GM23338 (cell line): ENCODE measurements around the gene CAPZA1.

ENCODE experiments used
- CREB1 ChIP-seq: fragments of 250-450 bp; sonication (Bioruptor Pico); IDR thresholded peaks from 2 replicates; pipeline ENCODE4 v1.5.0; 2020; ENCODE audit warnings: low read depth, mild to moderate bottlenecking, moderate library complexity
- EZH2 ChIP-seq: fragments of 200-600 bp; sonication (generic); IDR thresholded peaks from one replicate; pipeline ENCODE4 v1.8.0; 2017; ENCODE audit warnings: antibody characterized with exemption, mild to moderate bottlenecking, low read depth; ENCODE audit not compliant: unreplicated experiment
- EZH2phosphoT487 ChIP-seq: fragments of 200-600 bp; sonication (generic); IDR thresholded peaks from one replicate; pipeline ENCODE4 v1.8.1; 2018; ENCODE audit warnings: antibody characterized with exemption; ENCODE audit not compliant: unreplicated experiment
- JUNB ChIP-seq: IDR thresholded peaks from one replicate; pipeline ENCODE4 v1.6.1; 2016; ENCODE audit warnings: antibody characterized with exemption; ENCODE audit not compliant: unreplicated experiment
- NANOG ChIP-seq: IDR thresholded peaks from 2 replicates; pipeline ENCODE4 v1.6.1; 2016; ENCODE audit warnings: antibody characterized with exemption, borderline replicate concordance
- POLR2AphosphoS5 ChIP-seq: IDR thresholded peaks from 2 replicates; pipeline ENCODE4 v1.6.1; 2016; ENCODE audit warnings: antibody characterized with exemption, low read depth
- ZNF114 ChIP-seq: fragments of 250-450 bp; sonication (Bioruptor Pico); IDR thresholded peaks from 2 replicates; pipeline ENCODE4 v1.5.0; 2020; ENCODE audit warnings: mild to moderate bottlenecking, moderate library complexity
- ZNF331 ChIP-seq: fragments of 250-450 bp; sonication (Bioruptor Pico); IDR thresholded peaks from 2 replicates; pipeline ENCODE4 v1.5.0; 2020; ENCODE audit warnings: low read depth, mild to moderate bottlenecking, moderate library complexity
- TF ChIP-seq, protein P1 (sequence below), 2 experiments: fragments of 200-600 bp in 1 of 2; sonication (generic) in 1 of 2; conservative IDR thresholded peaks; 2 replicates each; pipeline versions ENCODE4 v1.5.1 to v1.6.1; 2016 to 2017; ENCODE audit warnings: antibody characterized with exemption in 2 of 2, low read depth in 2 of 2, mild to moderate bottlenecking in 2 of 2, moderate library complexity in 1 of 2
- TF ChIP-seq, protein P2 (sequence below): IDR thresholded peaks from one replicate; pipeline ENCODE4 v1.6.1; 2018; ENCODE audit warnings: antibody characterized with exemption; ENCODE audit not compliant: unreplicated experiment
- TF ChIP-seq, protein P3 (sequence below): IDR thresholded peaks from 2 replicates; pipeline ENCODE4 v1.6.1; 2016; ENCODE audit warnings: antibody characterized with exemption

DNA sequence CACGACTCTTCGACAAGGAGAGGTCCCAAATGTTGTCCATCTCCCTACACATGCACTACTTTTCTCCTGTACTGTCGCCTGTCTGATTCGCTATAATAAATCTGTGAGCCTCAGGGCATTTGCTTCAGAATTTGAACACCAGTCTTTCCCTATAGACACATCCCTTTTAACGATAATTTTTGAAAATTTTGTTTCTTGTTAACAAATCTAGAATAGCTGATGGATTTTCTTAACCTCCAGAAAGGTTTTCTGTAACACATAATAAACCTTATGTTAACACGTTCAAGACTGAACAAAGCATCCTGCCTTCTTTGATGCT is 704 bp downstream of the CAPZA1 start:
- TF ChIP-seq, protein P1, sequence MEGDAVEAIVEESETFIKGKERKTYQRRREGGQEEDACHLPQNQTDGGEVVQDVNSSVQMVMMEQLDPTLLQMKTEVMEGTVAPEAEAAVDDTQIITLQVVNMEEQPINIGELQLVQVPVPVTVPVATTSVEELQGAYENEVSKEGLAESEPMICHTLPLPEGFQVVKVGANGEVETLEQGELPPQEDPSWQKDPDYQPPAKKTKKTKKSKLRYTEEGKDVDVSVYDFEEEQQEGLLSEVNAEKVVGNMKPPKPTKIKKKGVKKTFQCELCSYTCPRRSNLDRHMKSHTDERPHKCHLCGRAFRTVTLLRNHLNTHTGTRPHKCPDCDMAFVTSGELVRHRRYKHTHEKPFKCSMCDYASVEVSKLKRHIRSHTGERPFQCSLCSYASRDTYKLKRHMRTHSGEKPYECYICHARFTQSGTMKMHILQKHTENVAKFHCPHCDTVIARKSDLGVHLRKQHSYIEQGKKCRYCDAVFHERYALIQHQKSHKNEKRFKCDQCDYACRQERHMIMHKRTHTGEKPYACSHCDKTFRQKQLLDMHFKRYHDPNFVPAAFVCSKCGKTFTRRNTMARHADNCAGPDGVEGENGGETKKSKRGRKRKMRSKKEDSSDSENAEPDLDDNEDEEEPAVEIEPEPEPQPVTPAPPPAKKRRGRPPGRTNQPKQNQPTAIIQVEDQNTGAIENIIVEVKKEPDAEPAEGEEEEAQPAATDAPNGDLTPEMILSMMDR (conservative IDR thresholded peaks at IDR 0.05; ENCODE audit: low read depth in 2 of 2), result no peak
- TF ChIP-seq POLR2AphosphoS5 (no peak), CREB1 (CRISPR knock-in tag) (no peak), JUNB (no peak), EZH2 (no peak), EZH2phosphoT487 (no peak), ZNF331 (CRISPR knock-in tag) (no peak), NANOG (no peak), ZNF114 (no peak)
- TF ChIP-seq, protein P2, sequence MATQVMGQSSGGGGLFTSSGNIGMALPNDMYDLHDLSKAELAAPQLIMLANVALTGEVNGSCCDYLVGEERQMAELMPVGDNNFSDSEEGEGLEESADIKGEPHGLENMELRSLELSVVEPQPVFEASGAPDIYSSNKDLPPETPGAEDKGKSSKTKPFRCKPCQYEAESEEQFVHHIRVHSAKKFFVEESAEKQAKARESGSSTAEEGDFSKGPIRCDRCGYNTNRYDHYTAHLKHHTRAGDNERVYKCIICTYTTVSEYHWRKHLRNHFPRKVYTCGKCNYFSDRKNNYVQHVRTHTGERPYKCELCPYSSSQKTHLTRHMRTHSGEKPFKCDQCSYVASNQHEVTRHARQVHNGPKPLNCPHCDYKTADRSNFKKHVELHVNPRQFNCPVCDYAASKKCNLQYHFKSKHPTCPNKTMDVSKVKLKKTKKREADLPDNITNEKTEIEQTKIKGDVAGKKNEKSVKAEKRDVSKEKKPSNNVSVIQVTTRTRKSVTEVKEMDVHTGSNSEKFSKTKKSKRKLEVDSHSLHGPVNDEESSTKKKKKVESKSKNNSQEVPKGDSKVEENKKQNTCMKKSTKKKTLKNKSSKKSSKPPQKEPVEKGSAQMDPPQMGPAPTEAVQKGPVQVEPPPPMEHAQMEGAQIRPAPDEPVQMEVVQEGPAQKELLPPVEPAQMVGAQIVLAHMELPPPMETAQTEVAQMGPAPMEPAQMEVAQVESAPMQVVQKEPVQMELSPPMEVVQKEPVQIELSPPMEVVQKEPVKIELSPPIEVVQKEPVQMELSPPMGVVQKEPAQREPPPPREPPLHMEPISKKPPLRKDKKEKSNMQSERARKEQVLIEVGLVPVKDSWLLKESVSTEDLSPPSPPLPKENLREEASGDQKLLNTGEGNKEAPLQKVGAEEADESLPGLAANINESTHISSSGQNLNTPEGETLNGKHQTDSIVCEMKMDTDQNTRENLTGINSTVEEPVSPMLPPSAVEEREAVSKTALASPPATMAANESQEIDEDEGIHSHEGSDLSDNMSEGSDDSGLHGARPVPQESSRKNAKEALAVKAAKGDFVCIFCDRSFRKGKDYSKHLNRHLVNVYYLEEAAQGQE, result no peak
- TF ChIP-seq, protein P3, sequence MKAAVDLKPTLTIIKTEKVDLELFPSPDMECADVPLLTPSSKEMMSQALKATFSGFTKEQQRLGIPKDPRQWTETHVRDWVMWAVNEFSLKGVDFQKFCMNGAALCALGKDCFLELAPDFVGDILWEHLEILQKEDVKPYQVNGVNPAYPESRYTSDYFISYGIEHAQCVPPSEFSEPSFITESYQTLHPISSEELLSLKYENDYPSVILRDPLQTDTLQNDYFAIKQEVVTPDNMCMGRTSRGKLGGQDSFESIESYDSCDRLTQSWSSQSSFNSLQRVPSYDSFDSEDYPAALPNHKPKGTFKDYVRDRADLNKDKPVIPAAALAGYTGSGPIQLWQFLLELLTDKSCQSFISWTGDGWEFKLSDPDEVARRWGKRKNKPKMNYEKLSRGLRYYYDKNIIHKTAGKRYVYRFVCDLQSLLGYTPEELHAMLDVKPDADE, result no peak
